ENCODE data around the gene PCDHAC2.

- TF ChIP-seq EZH2 (optimal IDR thresholded peaks at IDR 0.05; ENCODE audit: low read depth, low read length) (no peak), CTCF (IDR thresholded peaks at IDR 0.05; ENCODE audit: low read length) (no peak)
Measured at GRCh38 chr5:140967226-140967893, 1.1 kb downstream of the PCDHAC2 start.

Measured in MM.1S (cell line).